Prostate gland (tissue), 2 donors: ENCODE data around the gene OGT. TPM values are rescaled to one million over a fixed set of nuclear protein-coding genes. Genes with fewer than 3 reads are reported as not detected.

ENCODE experiments used
- DNase-seq: peaks from one replicate; pipeline ENCODE4 v3.0.0-alpha.2; 2019; ENCODE audit warnings: low spot score
- H3K27ac ChIP-seq, 2 donors: fragments of 200-600 bp; sonication (generic); 2 replicates each; pipeline ENCODE4 v1.5.1; 2017 to 2019
- H3K27me3 ChIP-seq: fragments of 200-600 bp; sonication (generic); replicated peaks from 2 replicates; pipeline ENCODE4 v1.5.1; 2019; ENCODE audit not compliant: insufficient read depth
- H3K36me3 ChIP-seq, 2 donors: fragments of 200-600 bp; sonication (generic); 1 replicate in 1 of 2; 2 replicates in 1 of 2; pipeline versions ENCODE4 v1.5.1 to v1.8.1; 2017 to 2019
- H3K4me1 ChIP-seq: fragments of 200-600 bp; sonication (generic); replicated peaks from 2 replicates; pipeline ENCODE4 v1.5.1; 2019
- H3K4me3 ChIP-seq, 2 donors: fragments of 200-600 bp; sonication (generic); 2 replicates each; pipeline ENCODE4 v1.5.1; 2017 to 2019
- H3K9me3 ChIP-seq: fragments of 200-600 bp; sonication (generic); 2 replicates; pipeline ENCODE4 v1.5.1; 2017
- CTCF ChIP-seq, 4 experiments: fragments of 200-600 bp in 2 of 4; fragments of 450-650 bp in 2 of 4; sonication (generic) in 2 of 4; IDR thresholded peaks; 1 replicate in 3 of 4; 2 replicates in 1 of 4; pipeline ENCODE4 v1.5.1; 2016 to 2019; ENCODE audit warnings: antibody characterized with exemption in 4 of 4, mild to moderate bottlenecking in 2 of 4, moderate library complexity in 2 of 4
- POLR2A ChIP-seq: fragments of 450-650 bp; IDR thresholded peaks from one replicate; pipeline ENCODE4 v1.6.1; 2016; ENCODE audit warnings: antibody characterized with exemption, mild to moderate bottlenecking
- POLR2AphosphoS5 ChIP-seq: sonication (generic); formaldehyde crosslinking; IDR thresholded peaks from one replicate; pipeline ENCODE4 v1.6.1; 2017; ENCODE audit warnings: antibody characterized with exemption
- WGBS: methylation state at CpG from one replicate; pipeline ENCODE4 v1.1.5; 2018; 5-methylcytosine and 5-hydroxymethylcytosine counted together
- intact Hi-C: fragments of 100-400 bp; cut with DNase I; formaldehyde crosslinking; loops from one replicate; pipeline ENCODE4 v1.14.2; 2022
- small RNA-seq, 2 donors: library from RNA; depleted of rRNA; stranded (forward); fragments of <200 nt; gene quantifications; one replicate each; pipeline ENCODE3, GENCODE V24; 2016
- total RNA-seq, 2 donors: library from RNA; depleted of rRNA; stranded (reverse); fragments of >200 nt; gene quantifications; one replicate each; pipeline ENCODE4 v1.1.0, GENCODE V29; 2016

The OGT gene
- total RNA-seq, 2 donors from 2014 or later: 68.0 to 126 TPM

GRCh38 chrX:71622032-71622575, 89.2 kb downstream of the OGT start:
- no peaks in the 10 kb centered on the region for H3K4me1 ChIP-seq
- H3K4me3 ChIP-seq: no peak overlapping the region
- 86% methylated on average over 5 of the region's 9 CpGs for WGBS
- TF ChIP-seq POLR2A: no peak
- TF ChIP-seq CTCF (IDR thresholded peaks at IDR 0.05): no peak
- TF ChIP-seq POLR2AphosphoS5: no peak
- H3K27me3 ChIP-seq: no peaks in the 10 kb centered on the region
- intact Hi-C loops: no loop called here
- H3K36me3 ChIP-seq: no peaks in the 10 kb centered on the region
- H3K9me3 ChIP-seq: no peaks in the 10 kb centered on the region
- peak overlapping the region in 1 of 2 donors; percentile 60 for H3K27ac ChIP-seq
- no peak for DNase-seq

GRCh38 chrX:71622576-71623450, 89.9 kb downstream of the OGT start:
- H3K4me3 ChIP-seq: no peak overlapping the region
- no peaks in the 10 kb centered on the region for H3K4me1 ChIP-seq
- 18% methylated on average over 9 of the region's 13 CpGs for WGBS
- TF ChIP-seq POLR2A (no peak), CTCF (IDR thresholded peaks at IDR 0.05) (peak in 2 of 4 experiments; percentile 27 to 28)
- H3K9me3 ChIP-seq: no peaks in the 10 kb centered on the region
- H3K27me3 ChIP-seq: no peaks in the 10 kb centered on the region
- no peaks in the 10 kb centered on the region for H3K36me3 ChIP-seq
- peak overlapping the region; percentile 60 to 66 for H3K27ac ChIP-seq
- intact Hi-C loops: no loop called here
- peak; percentile 63 for DNase-seq

- Histone ChIP-seq H3K9me3 (no peaks in the 10 kb centered on the region), H3K4me3 (no peak overlapping the region), H3K27ac (no peak overlapping the region), H3K4me1 (no peaks in the 10 kb centered on the region), H3K36me3 (no peaks in the 10 kb centered on the region), H3K27me3 (no peaks in the 10 kb centered on the region)
- intact Hi-C loops: no loop called here
- TF ChIP-seq POLR2AphosphoS5 (no peak), POLR2A (no peak), CTCF (IDR thresholded peaks at IDR 0.05) (no peak)
- no peak for DNase-seq
- 89% methylated on average over 3 of the region's 3 CpGs for WGBS
Measured at GRCh38 chrX:71623714-71624113, 90.8 kb downstream of the OGT start.

- no peak for TF ChIP-seq POLR2A
- TF ChIP-seq CTCF (IDR thresholded peaks at IDR 0.05): no peak
- TF ChIP-seq POLR2AphosphoS5: no peak
- no peak overlapping the region for H3K27ac ChIP-seq
- intact Hi-C loops: no loop called here
- no peak overlapping the region for H3K4me3 ChIP-seq
- H3K27me3 ChIP-seq: no peaks in the 10 kb centered on the region
- no peak for DNase-seq
- no peaks in the 10 kb centered on the region for H3K9me3 ChIP-seq
- H3K36me3 ChIP-seq: no peaks in the 10 kb centered on the region
- 93% methylated on average over 5 of the region's 5 CpGs for WGBS
- no peaks in the 10 kb centered on the region for H3K4me1 ChIP-seq
Measured at GRCh38 chrX:71625471-71625870, 92.6 kb downstream of the OGT start.

Small RNA genes lying within 50 kb of the gene (small RNA-seq; reads per million reads assigned to genes)
- gene RF00019: 0 reads per million in 2 donors

Other genes with a start within 250 kb of the OGT start
- 100 to 1,000 TPM; 266 to 287 TPM for gene NONO, start 249.5 kb upstream of the OGT start, total RNA-seq
- gene ITGB1BP2, start 231.4 kb upstream of the OGT start, total RNA-seq: 1 to 10 TPM in 1 of 2 donors, under 1 TPM in 1; 0.77 to 6.5 TPM
- gene TAF1, start 166.7 kb upstream of the OGT start, total RNA-seq: 10 to 100 TPM; 27.1 to 67.9 TPM
- 10 to 100 TPM in 1 of 2 donors, 1 to 10 TPM in 1; 1.4 to 18.0 TPM for gene GCNA, start 45.3 kb downstream of the OGT start, total RNA-seq
- gene CXCR3, start 85.4 kb downstream of the OGT start, total RNA-seq: 1 to 10 TPM in 1 of 2 donors, not detected in 1; 1.1 TPM
- 1 to 10 TPM in 1 of 2 donors, not detected in 1; 5.1 TPM for gene CXorf49, start 185.2 kb downstream of the OGT start, total RNA-seq
- gene CXorf49B, start 230.2 kb downstream of the OGT start, total RNA-seq: 1 to 10 TPM in 1 of 2 donors, not detected in 1; 5.1 TPM